IMR-90 (cell line): ENCODE results near the gene CBY1. TPM values are rescaled to one million over a fixed set of nuclear protein-coding genes. Genes with fewer than 3 reads are reported as not detected.

Experiments
- ATAC-seq: fragments of 200-7000 bp; cut with Tn5 transposase; 2 replicates; pipeline ENCODE4 v1.9.1; 2020; ENCODE audit warnings: low read depth, mild to moderate bottlenecking, moderate library complexity
- BruUV-seq: library from RNA; stranded (reverse); fragments of 400-500 nt; replicated peaks from 2 replicates; lab custom pipeline; 2021; lab: Mats Ljungman, UMichigan
- CTCF ChIA-PET: fragments of 300-600 bp; formaldehyde crosslinking; extraction: SDS; loops from one replicate; lab custom pipeline; 2021; ENCODE audit warnings: antibody characterized with exemption; lab: Yijun Ruan, JAX
- POLR2A ChIA-PET: fragments of 300-600 bp; sonication (Branson Sonifier 250); formaldehyde crosslinking; loops from one replicate; lab custom pipeline; 2022; ENCODE audit warnings: antibody characterized with exemption; ENCODE audit not compliant: unreplicated experiment; lab: Charles Lee
- DNase-seq: peaks from one replicate; pipeline ENCODE4 v3.0.0; 2013
- H2AFZ ChIP-seq: replicated peaks from 2 replicates; pipeline ENCODE3; 2013; ENCODE audit warnings: low read length, mild to moderate bottlenecking; ENCODE audit not compliant: poor library complexity
- H2AK5ac ChIP-seq: 2 replicates; pipeline ENCODE4 v1.6.1; 2013; ENCODE audit warnings: low read depth, low read length, inconsistent platforms
- H2AK9ac ChIP-seq: replicated peaks from 2 replicates; pipeline ENCODE3; 2013; ENCODE audit warnings: mild to moderate bottlenecking, low read depth, low read length, moderate library complexity; ENCODE audit not compliant: poor library complexity
- H2BK120ac ChIP-seq: 2 replicates; pipeline ENCODE4 v1.6.1; 2013; ENCODE audit warnings: low read depth, low read length, inconsistent platforms
- H2BK15ac ChIP-seq: 3 replicates; pipeline ENCODE4 v1.6.1; 2013; ENCODE audit warnings: low read depth, low read length, inconsistent platforms
- H2BK20ac ChIP-seq: 2 replicates; pipeline ENCODE4 v1.6.1; 2013; ENCODE audit warnings: low read depth, mild to moderate bottlenecking, inconsistent platforms, low read length, moderate library complexity
- H2BK5ac ChIP-seq: 2 replicates; pipeline ENCODE4 v1.6.1; 2013; ENCODE audit warnings: mild to moderate bottlenecking, low read depth, low read length, inconsistent platforms; ENCODE audit not compliant: poor library complexity, severe bottlenecking
- H3K14ac ChIP-seq: replicated peaks from 2 replicates; pipeline ENCODE4 v1.6.1; 2013; ENCODE audit warnings: low read depth, low read length, inconsistent platforms
- H3K18ac ChIP-seq: 2 replicates; pipeline ENCODE4 v1.6.1; 2013; ENCODE audit warnings: low read depth, low read length, control low read depth
- H3K23ac ChIP-seq: 2 replicates; pipeline ENCODE4 v1.6.1; 2013; ENCODE audit warnings: low read depth, low read length, inconsistent platforms
- H3K27ac ChIP-seq: 2 replicates; pipeline ENCODE4 v1.5.1; 2013; ENCODE audit warnings: mild to moderate bottlenecking, control low read depth, low read length; ENCODE audit not compliant: insufficient read depth
- H3K27me3 ChIP-seq: 2 replicates; pipeline ENCODE4 v1.6.1; 2013; ENCODE audit warnings: low read length; ENCODE audit not compliant: control insufficient read depth, insufficient read depth
- H3K36me3 ChIP-seq: 2 replicates; pipeline ENCODE4 v1.6.1; 2013; ENCODE audit warnings: low read length, mixed read lengths; ENCODE audit not compliant: control insufficient read depth, insufficient read depth
- H3K4ac ChIP-seq: 2 replicates; pipeline ENCODE4 v1.6.1; 2013; ENCODE audit warnings: low read depth, low read length, inconsistent platforms
- H3K4me1 ChIP-seq: 2 replicates; pipeline ENCODE4 v1.6.1; 2013; ENCODE audit warnings: low read length, mixed read lengths; ENCODE audit not compliant: control insufficient read depth, insufficient read depth
- H3K4me2 ChIP-seq: 2 replicates; pipeline ENCODE4 v1.6.1; 2013; ENCODE audit warnings: low read depth, mild to moderate bottlenecking, control low read depth, low read length, moderate library complexity
- H3K4me3 ChIP-seq: 2 replicates; pipeline ENCODE4 v1.5.1; 2013; ENCODE audit warnings: low read depth, mild to moderate bottlenecking, control low read depth, low read length, moderate library complexity; ENCODE audit not compliant: insufficient read depth
- H3K56ac ChIP-seq: 2 replicates; pipeline ENCODE4 v1.6.1; 2013; ENCODE audit warnings: low read length, inconsistent platforms; ENCODE audit not compliant: insufficient read depth; ENCODE audit errors: extremely low read depth
- H3K79me1 ChIP-seq, 2 experiments: 2 replicates each; pipeline ENCODE4 v1.6.1; 2013; ENCODE audit warnings: low read length in 2 of 2, inconsistent platforms in 1 of 2, low read depth in 1 of 2
- H3K9ac ChIP-seq: 2 replicates; pipeline ENCODE4 v1.6.1; 2013; ENCODE audit warnings: low read depth, low read length, control low read depth
- H3K9me1 ChIP-seq: 2 replicates; pipeline ENCODE4 v1.6.1; 2013; ENCODE audit warnings: low read length, inconsistent platforms; ENCODE audit not compliant: insufficient read depth
- H3K9me3 ChIP-seq: 2 replicates; pipeline ENCODE4 v1.6.1; 2013; ENCODE audit warnings: low read length; ENCODE audit not compliant: control insufficient read depth, insufficient read depth
- H4K20me1 ChIP-seq: 2 replicates; pipeline ENCODE4 v1.6.1; 2013; ENCODE audit warnings: low read length, inconsistent platforms; ENCODE audit not compliant: insufficient read depth
- H4K5ac ChIP-seq: 2 replicates; pipeline ENCODE4 v1.6.1; 2013; ENCODE audit warnings: mild to moderate bottlenecking, low read depth, low read length, control low read depth
- H4K8ac ChIP-seq, 2 experiments: 2 replicates each; pipeline ENCODE4 v1.6.1; 2013; ENCODE audit warnings: low read depth in 2 of 2, low read length in 2 of 2, control low read depth in 1 of 2, inconsistent platforms in 1 of 2
- H4K91ac ChIP-seq: 2 replicates; pipeline ENCODE4 v1.6.1; 2013; ENCODE audit warnings: low read depth, low read length, inconsistent platforms; ENCODE audit not compliant: insufficient read depth
- BHLHE40 ChIP-seq: fragments of 150-350 bp; IDR thresholded peaks from 2 replicates; pipeline ENCODE4 v1.6.1; 2016; ENCODE audit warnings: mild to moderate bottlenecking, low read depth, low read length
- ELK1 ChIP-seq: fragments of 150-350 bp; IDR thresholded peaks from 2 replicates; pipeline ENCODE4 v1.6.1; 2016; ENCODE audit warnings: low read depth, mild to moderate bottlenecking, low read length, moderate library complexity, borderline replicate concordance
- MAFK ChIP-seq: IDR thresholded peaks from 2 replicates; pipeline ENCODE4 v1.6.1; 2012; ENCODE audit warnings: low read depth, low read length, improper control_type of control experiment
- MAZ ChIP-seq: IDR thresholded peaks from 2 replicates; pipeline ENCODE4 v1.6.1; 2012; ENCODE audit warnings: low read depth, mild to moderate bottlenecking, low read length, improper control_type of control experiment, moderate library complexity, borderline replicate concordance
- NFE2L2 ChIP-seq: fragments of 150-350 bp; IDR thresholded peaks from 2 replicates; pipeline ENCODE4 v1.6.1; 2016; ENCODE audit warnings: low read depth, mild to moderate bottlenecking, low read length
- WGBS, 2 experiments: methylation state at CpG; one replicate each; pipeline versions ENCODE4 v1.1.5 to v1.1.7; 2013; ENCODE audit warnings: missing lambda C conversion rate in 2 of 2; ENCODE audit not compliant: insufficient read length in 1 of 2; ENCODE audit errors: extremely low coverage in 2 of 2; 5-methylcytosine and 5-hydroxymethylcytosine counted together
- dilution Hi-C: fragments of 300-500 bp; cut with HindIII; formaldehyde crosslinking; loops from one replicate; pipeline ENCODE4 v1.14.3; 2018; ENCODE audit warnings: low sequenced_read_pairs; ENCODE audit not compliant: unreplicated experiment
- in situ Hi-C: fragments of 300-500 bp; cut with MboI; formaldehyde crosslinking; loops from 3 replicates; pipeline ENCODE4 v1.14.3; 2019; ENCODE audit warnings: low sequenced_read_pairs, inconsistent platforms, mixed read lengths
- intact Hi-C: fragments of 100-400 bp; cut with micrococcal nuclease; formaldehyde crosslinking; loops from 2 replicates; pipeline ENCODE4 v1.10.0; 2022
- polyA plus RNA-seq, 3 experiments: library from polyadenylated mRNA; depleted of rRNA; stranded (reverse); fragments of >200 nt; gene quantifications; 2 replicates each; pipeline ENCODE4 v1.2.3, GENCODE V29; 2012; ENCODE audit warnings: low replicate concordance in 1 of 3
- total RNA-seq: library from RNA; depleted of rRNA; stranded (reverse); fragments of >200 nt; gene quantifications from 2 replicates; pipeline ENCODE4 v1.2.3, GENCODE V29; 2012
- TF ChIP-seq, protein P1 (sequence below): fragments of 150-350 bp; IDR thresholded peaks from 2 replicates; pipeline ENCODE4 v1.6.1; 2017; ENCODE audit warnings: mild to moderate bottlenecking, antibody characterized with exemption, low read length, low read depth

Gene CBY1
- total and polyA plus RNA-seq, 2 of the 4 experiments (the other 2 are of a cell fraction): 13.8 to 30.0 TPM

GRCh38 chr22:38653741-38654140, 2.7 kb upstream of the CBY1 start:
- Histone ChIP-seq H3K18ac (no peak overlapping the region), H2AK9ac (no peak overlapping the region), H3K27ac (no peak overlapping the region), H3K9me3 (no peaks in the 10 kb centered on the region), H3K23ac (no peak overlapping the region), H3K9me1 (peaks cover 7% of the 10 kb centered on the region), H3K4me1 (peaks cover 7% of the 10 kb centered on the region), H3K4me3 (no peak overlapping the region), H3K36me3 (no peaks in the 10 kb centered on the region), H2BK15ac (no peak overlapping the region), H3K4ac (no peak overlapping the region), H2AK5ac (no peak overlapping the region), H4K8ac (no peak overlapping the region), H3K14ac (no peak overlapping the region), H3K56ac (no peak overlapping the region), H2BK5ac (no peak overlapping the region), H2AFZ (no peak overlapping the region), H3K79me1 (peaks cover 11 to 17% of the 10 kb centered on the region in 2 experiments), H3K9ac (no peak overlapping the region), H4K91ac (no peak overlapping the region), H2BK120ac (no peak overlapping the region), H4K5ac (no peak overlapping the region), H4K20me1 (no peaks in the 10 kb centered on the region; the same call in 1 of the 2 replicates), H2BK20ac (no peak overlapping the region), H3K4me2 (no peak overlapping the region), H3K27me3 (no peaks in the 10 kb centered on the region)
- ATAC-seq (no peak), DNase-seq (no peak)
- in situ Hi-C loops: no loop called here
- dilution Hi-C loops: no loop called here
- no CpG with 5 or more reads among the region's 8 CpGs for WGBS, 2 experiments
- intact Hi-C loops: no loop called here
- ChIA-PET CTCF (no interaction called here), POLR2A (no interaction called here)
- no TSS peak for BruUV-seq
- no peak for TF ChIP-seq NFE2L2
- TF ChIP-seq BHLHE40: no peak
- no peak for TF ChIP-seq MAZ
- TF ChIP-seq, protein P1, sequence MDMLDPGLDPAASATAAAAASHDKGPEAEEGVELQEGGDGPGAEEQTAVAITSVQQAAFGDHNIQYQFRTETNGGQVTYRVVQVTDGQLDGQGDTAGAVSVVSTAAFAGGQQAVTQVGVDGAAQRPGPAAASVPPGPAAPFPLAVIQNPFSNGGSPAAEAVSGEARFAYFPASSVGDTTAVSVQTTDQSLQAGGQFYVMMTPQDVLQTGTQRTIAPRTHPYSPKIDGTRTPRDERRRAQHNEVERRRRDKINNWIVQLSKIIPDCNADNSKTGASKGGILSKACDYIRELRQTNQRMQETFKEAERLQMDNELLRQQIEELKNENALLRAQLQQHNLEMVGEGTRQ: no peak
- TF ChIP-seq MAFK: no peak
- TF ChIP-seq ELK1: no peak
